Measurements from ENCODE around the gene KLF11. TPM values are rescaled to one million over a fixed set of nuclear protein-coding genes. Genes with fewer than 3 reads are reported as not detected.

KLF11 gene
- total and polyA plus RNA-seq, 2 donors (not counting 3 experiments of a cell fraction or from before 2014, with no cell fraction given), result 10.5 to 11.3 TPM

DNA sequence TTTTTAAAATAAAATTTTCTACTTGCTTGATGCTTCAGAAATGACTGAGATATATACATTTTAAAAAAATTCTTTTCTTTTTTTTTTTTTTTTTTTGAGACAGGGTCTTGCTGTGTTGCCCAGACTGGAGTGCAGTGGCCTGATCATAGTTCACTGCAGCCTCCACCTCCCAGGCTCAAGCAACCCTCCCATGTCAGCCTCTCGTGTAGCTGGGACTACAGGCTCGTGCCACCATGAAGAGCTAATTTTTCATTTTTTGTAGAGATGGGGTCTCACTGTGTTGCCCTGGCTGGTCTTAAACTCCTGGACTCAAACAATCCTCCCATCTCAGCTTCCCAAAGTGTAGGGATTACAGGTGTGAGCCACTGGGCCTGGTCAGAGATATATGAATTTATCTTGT is 24.0 kb downstream of the KLF11 start:
- POLR2A ChIA-PET, result no interaction called here
- CTCF ChIA-PET, result interaction anchor here (1.7 to 11.8 kb wide), 4 partner anchors 10 to 367 kb away, joined by 6 to 565 read pairs (median 247); no protein-coding TSS in a partner anchor
- Histone ChIP-seq H3K4me3 (replicated peaks in 1 of 3; ENCODE audit: insufficient read depth in 1 of 3, low read depth in 1 of 3, low read length in 3 of 3) (no peak overlapping the region), H2AFZ (ENCODE audit: low read depth, low read length) (no peak overlapping the region), H3K9me3 (replicated peaks; ENCODE audit: control insufficient read depth, insufficient read depth, low read length) (no peaks in the 10 kb centered on the region), H3K27ac (ENCODE audit: insufficient read depth, low read depth, low read length) (no peak overlapping the region), H3K79me2 (ENCODE audit: control insufficient read depth, insufficient read depth, low read length) (no peaks in the 10 kb centered on the region), H3K9me1 (replicated peaks; ENCODE audit: control insufficient read depth, extremely low read depth, insufficient read depth, low read length) (no peaks in the 10 kb centered on the region), H4K20me1 (replicated peaks; ENCODE audit: control insufficient read depth, extremely low read depth, insufficient read depth, low read length) (no peaks in the 10 kb centered on the region), H3K9ac (replicated peaks; ENCODE audit: extremely low read depth, insufficient read depth, low read length) (no peak overlapping the region), H3K4me1 (ENCODE audit: control insufficient read depth, extremely low read depth, insufficient read depth, low read length) (no peaks in the 10 kb centered on the region), H3K4me2 (ENCODE audit: insufficient read depth, low read length) (no peak overlapping the region), H3K27me3 (ENCODE audit: control insufficient read depth in 2 of 2, insufficient read depth in 2 of 2, low read length in 2 of 2) (no peaks in the 10 kb centered on the region), H3K36me3 (ENCODE audit: control insufficient read depth in 2 of 2, extremely low read depth in 1 of 2, insufficient read depth in 2 of 2, low read length in 2 of 2) (no peaks in the 10 kb centered on the region)
- no TSS peak for BruUV-seq (replicated peaks)
- intact Hi-C loops (cut with micrococcal nuclease) (no loop called here), dilution Hi-C loops (cut with MboI; ENCODE audit: extremely low pct_ligation_motif_present, low sequenced_read_pairs) (no loop called here)
- TF ChIP-seq FOS (IDR thresholded peaks at IDR 0.05; ENCODE audit: borderline replicate concordance, insufficient read depth, low read length) (no peak), POLR2A (IDR thresholded peaks at IDR 0.05; ENCODE audit: low read depth, low read length) (no peak), MYC (IDR thresholded peaks at IDR 0.05; ENCODE audit: low read depth, low read length) (no peak), POLR2AphosphoS5 (IDR thresholded peaks at IDR 0.05; ENCODE audit: insufficient read depth, low read depth, low read length) (no peak), GATA2 (IDR thresholded peaks at IDR 0.05; ENCODE audit: insufficient read depth, insufficient read length, low read depth, low read length) (no peak), MAX (IDR thresholded peaks at IDR 0.05; ENCODE audit: insufficient read depth, insufficient read length) (no peak), EZH2 (IDR thresholded peaks at IDR 0.05; ENCODE audit: borderline replicate concordance, low read depth, low read length, severe bottlenecking) (no peak), JUN (IDR thresholded peaks at IDR 0.05; ENCODE audit: borderline replicate concordance, insufficient read depth, insufficient read length, low read depth) (no peak)
- TF ChIP-seq, protein P1, sequence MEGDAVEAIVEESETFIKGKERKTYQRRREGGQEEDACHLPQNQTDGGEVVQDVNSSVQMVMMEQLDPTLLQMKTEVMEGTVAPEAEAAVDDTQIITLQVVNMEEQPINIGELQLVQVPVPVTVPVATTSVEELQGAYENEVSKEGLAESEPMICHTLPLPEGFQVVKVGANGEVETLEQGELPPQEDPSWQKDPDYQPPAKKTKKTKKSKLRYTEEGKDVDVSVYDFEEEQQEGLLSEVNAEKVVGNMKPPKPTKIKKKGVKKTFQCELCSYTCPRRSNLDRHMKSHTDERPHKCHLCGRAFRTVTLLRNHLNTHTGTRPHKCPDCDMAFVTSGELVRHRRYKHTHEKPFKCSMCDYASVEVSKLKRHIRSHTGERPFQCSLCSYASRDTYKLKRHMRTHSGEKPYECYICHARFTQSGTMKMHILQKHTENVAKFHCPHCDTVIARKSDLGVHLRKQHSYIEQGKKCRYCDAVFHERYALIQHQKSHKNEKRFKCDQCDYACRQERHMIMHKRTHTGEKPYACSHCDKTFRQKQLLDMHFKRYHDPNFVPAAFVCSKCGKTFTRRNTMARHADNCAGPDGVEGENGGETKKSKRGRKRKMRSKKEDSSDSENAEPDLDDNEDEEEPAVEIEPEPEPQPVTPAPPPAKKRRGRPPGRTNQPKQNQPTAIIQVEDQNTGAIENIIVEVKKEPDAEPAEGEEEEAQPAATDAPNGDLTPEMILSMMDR (IDR thresholded peaks at IDR 0.05; ENCODE audit: extremely low read depth in 1 of 2, insufficient read depth in 1 of 2, low read depth in 1 of 2, low read length in 2 of 2), result no peak
- no peak for FAIRE-seq
- DNase-seq (ENCODE audit: low read depth, low spot score), result no peak

Measured in endothelial cell of umbilical vein (primary cell).